ENCODE results near the gene GNB4. TPM values are rescaled to one million over a fixed set of nuclear protein-coding genes. Genes with fewer than 3 reads are reported as not detected.

The GNB4 gene
- total and polyA plus RNA-seq, 8 donors, result 0.97 to 14.3 (median 1.6) TPM

- TF ChIP-seq CTCF (IDR thresholded peaks at IDR 0.05), result no peak
- DNase-seq (no peak), ATAC-seq (no peak), FAIRE-seq (no peak)
- Histone ChIP-seq H3K27me3 (peaks cover 0 to 12% (median 0%) of the 10 kb centered on the region in 4 donors), H3K4me1 (no peaks in the 10 kb centered on the region), H3K36me3 (no peaks in the 10 kb centered on the region), H3K9me3 (no peaks in the 10 kb centered on the region), H3K4me3 (no peak overlapping the region), H3K27ac (no peak overlapping the region)
- intact Hi-C loops (cut with DNase I), result no loop called here
- WGBS, 2 donors, result 58 to 72% methylated on average over 6 of the region's 6 CpGs
Observed at GRCh38 chr3:179447251-179447650, 4.0 kb downstream of the GNB4 start.

GRCh38 chr3:179446501-179446900 lies 4.8 kb downstream of the GNB4 start:
- no peaks in the 10 kb centered on the region for H3K36me3 ChIP-seq
- DNase-seq, result no peak
- H3K4me3 ChIP-seq, result no peak overlapping the region
- H3K4me1 ChIP-seq, result no peaks in the 10 kb centered on the region
- no peak for ATAC-seq
- no peak overlapping the region for H3K27ac ChIP-seq
- no peaks in the 10 kb centered on the region for H3K9me3 ChIP-seq
- WGBS, 2 donors, result 34 to 47% methylated on average over 7 of the region's 7 CpGs
- no peak for TF ChIP-seq CTCF (IDR thresholded peaks at IDR 0.05)
- H3K27me3 ChIP-seq, result peaks cover 0 to 8% (median 0%) of the 10 kb centered on the region in 4 donors
- intact Hi-C loops (cut with DNase I), result no loop called here
- no peak for FAIRE-seq

- intact Hi-C loops (cut with DNase I), result no loop called here
- Histone ChIP-seq H3K27ac (no peak overlapping the region), H3K4me1 (no peaks in the 10 kb centered on the region), H3K9me3 (no peaks in the 10 kb centered on the region), H3K4me3 (no peak overlapping the region), H3K27me3 (no peaks in the 10 kb centered on the region), H3K36me3 (no peaks in the 10 kb centered on the region)
- 41 to 47% methylated on average over 5 of the region's 5 CpGs for WGBS, 2 donors
- FAIRE-seq (no peak), ATAC-seq (peak in 1 of 4 donors; percentile 16), DNase-seq (no peak)
- no peak for TF ChIP-seq CTCF (IDR thresholded peaks at IDR 0.05)
Observed at GRCh38 chr3:179438841-179439240, 12.4 kb downstream of the GNB4 start.

GRCh38 chr3:179436517-179436916 lies 14.8 kb downstream of the GNB4 start:
- Histone ChIP-seq H3K9me3 (no peaks in the 10 kb centered on the region), H3K36me3 (no peaks in the 10 kb centered on the region), H3K27me3 (no peaks in the 10 kb centered on the region), H3K4me1 (no peaks in the 10 kb centered on the region), H3K27ac (no peak overlapping the region), H3K4me3 (no peak overlapping the region)
- intact Hi-C loops (cut with DNase I), result no loop called here
- 75 to 77% methylated on average over 3 of the region's 3 CpGs for WGBS, 2 donors
- FAIRE-seq, result no peak
- no peak for TF ChIP-seq CTCF (IDR thresholded peaks at IDR 0.05)
- DNase-seq, result no peak
- peak in 1 of 4 donors; percentile 54 for ATAC-seq

- WGBS, 2 donors, result 72 to 83% methylated on average over 1 of the region's 1 CpG
- no peak for ATAC-seq
- FAIRE-seq, result no peak
- DNase-seq, result no peak
- no peak for TF ChIP-seq CTCF (IDR thresholded peaks at IDR 0.05)
- Histone ChIP-seq H3K9me3 (no peaks in the 10 kb centered on the region), H3K4me1 (no peaks in the 10 kb centered on the region), H3K27ac (peak overlapping the region in 1 of 4 donors; percentile 21), H3K36me3 (no peaks in the 10 kb centered on the region), H3K27me3 (no peaks in the 10 kb centered on the region), H3K4me3 (no peak overlapping the region)
- intact Hi-C loops (cut with DNase I), result no loop called here
Observed at GRCh38 chr3:179432451-179432850, 18.8 kb downstream of the GNB4 start.
